Keratinocyte (primary cell): ENCODE measurements around the gene KLHL33. TPM values are rescaled to one million over a fixed set of nuclear protein-coding genes. Genes with fewer than 3 reads are reported as not detected.

Experiments
- DNase-seq: peaks from one replicate; pipeline ENCODE4 v3.0.0-alpha.2; 2011; ENCODE audit warnings: low read depth, missing footprints, low spot score
- FAIRE-seq: peaks from 2 replicates; lab custom pipeline; 2011; peaks lifted over from hg19 to GRCh38; lab: Jason Lieb, UNC
- H2AFZ ChIP-seq: 2 replicates; pipeline ENCODE4 v1.6.0; 2012; ENCODE audit warnings: low read length, control low read depth, inconsistent platforms; ENCODE audit not compliant: control insufficient read depth
- H3K27ac ChIP-seq: 2 replicates; pipeline ENCODE4 v1.5.1; 2011; ENCODE audit warnings: low read length; ENCODE audit not compliant: control insufficient read depth, insufficient read depth
- H3K27me3 ChIP-seq: 3 replicates; pipeline ENCODE4 v1.6.0; 2011; ENCODE audit warnings: low read length; ENCODE audit not compliant: control insufficient read depth, insufficient read depth; ENCODE audit errors: extremely low read depth
- H3K36me3 ChIP-seq, 2 experiments: 2 replicates in 1 of 2; 3 replicates in 1 of 2; pipeline ENCODE4 v1.5.1; 2011; ENCODE audit warnings: low read length in 2 of 2, mild to moderate bottlenecking in 1 of 2; ENCODE audit not compliant: control insufficient read depth in 2 of 2, insufficient read depth in 2 of 2; ENCODE audit errors: extremely low read depth in 1 of 2
- H3K4me1 ChIP-seq: 3 replicates; pipeline ENCODE4 v1.5.1; 2011; ENCODE audit warnings: low read length; ENCODE audit not compliant: control insufficient read depth, insufficient read depth; ENCODE audit errors: extremely low read depth
- H3K4me2 ChIP-seq: 3 replicates; pipeline ENCODE4 v1.6.0; 2011; ENCODE audit warnings: low read depth, low read length; ENCODE audit not compliant: control insufficient read depth, insufficient read depth; ENCODE audit errors: extremely low read depth
- H3K4me3 ChIP-seq, 3 experiments: fragments of 200-600 bp in 1 of 3; sonication (generic) in 1 of 3; 2 replicates in 2 of 3; 3 replicates in 1 of 3; pipeline ENCODE4 v1.5.1; 2011 to 2016; ENCODE audit warnings: low read length in 3 of 3, mild to moderate bottlenecking in 3 of 3, control low read depth in 2 of 3, inconsistent platforms in 1 of 3, low read depth in 1 of 3, mixed read lengths in 1 of 3, mixed run types in 1 of 3, moderate library complexity in 1 of 3; ENCODE audit not compliant: control insufficient read depth in 2 of 3, insufficient read depth in 2 of 3; ENCODE audit errors: extremely low read depth in 1 of 3
- H3K79me2 ChIP-seq: 2 replicates; pipeline ENCODE4 v1.6.0; 2012; ENCODE audit warnings: low read length; ENCODE audit not compliant: control insufficient read depth, insufficient read depth
- H3K9ac ChIP-seq: 3 replicates; pipeline ENCODE4 v1.6.0; 2011; ENCODE audit warnings: low read length; ENCODE audit not compliant: control insufficient read depth, insufficient read depth; ENCODE audit errors: extremely low read depth
- H3K9me1 ChIP-seq: 3 replicates; pipeline ENCODE4 v1.6.0; 2011; ENCODE audit warnings: low read length; ENCODE audit not compliant: control insufficient read depth, insufficient read depth; ENCODE audit errors: extremely low read depth
- H3K9me3 ChIP-seq: 2 replicates; pipeline ENCODE4 v1.5.1; 2012; ENCODE audit warnings: low read depth, low read length; ENCODE audit not compliant: control insufficient read depth
- H4K20me1 ChIP-seq: 3 replicates; pipeline ENCODE4 v1.6.0; 2011; ENCODE audit warnings: low read length; ENCODE audit not compliant: control insufficient read depth, insufficient read depth; ENCODE audit errors: extremely low read depth
- EZH2 ChIP-seq: IDR thresholded peaks from one replicate; pipeline ENCODE4 v1.6.1; 2012; ENCODE audit warnings: inconsistent platforms, mild to moderate bottlenecking, low read length, moderate library complexity
- dilution Hi-C: fragments of 300-500 bp; cut with MboI; formaldehyde crosslinking; loops from one replicate; pipeline ENCODE4 v1.7.0; 2020; ENCODE audit warnings: low sequenced_read_pairs; ENCODE audit not compliant: extremely low pct_ligation_motif_present
- polyA plus RNA-seq, 5 experiments: library from polyadenylated mRNA; depleted of rRNA in 3 of 5; stranded (reverse) in 3 of 5; stranded (forward) in 1 of 5; unstranded in 1 of 5; fragments of >200 nt; gene quantifications; 1 replicate in 1 of 5; 2 replicates in 3 of 5; 3 replicates in 1 of 5; pipeline versions ENCODE4 v1.2.1 to v1.2.3, GENCODE V29; 2011 to 2012; ENCODE audit warnings: missing spikeins in 2 of 5, low read depth in 1 of 5, low replicate concordance in 1 of 5
- TF ChIP-seq, protein P1 (sequence below), 3 experiments: IDR thresholded peaks in 1 of 3; conservative IDR thresholded peaks in 1 of 3; optimal IDR thresholded peaks in 1 of 3; 2 replicates in 2 of 3; 3 replicates in 1 of 3; pipeline versions ENCODE3 to v1.5.1; 2011; ENCODE audit warnings: low read length in 3 of 3, mild to moderate bottlenecking in 3 of 3, moderate library complexity in 2 of 3, control low read depth in 1 of 3, inconsistent platforms in 1 of 3; ENCODE audit not compliant: insufficient read depth in 2 of 3; ENCODE audit errors: extremely low read depth in 1 of 3

The KLHL33 gene
- polyA plus RNA-seq, 1 donor (not counting 4 experiments of a cell fraction or from before 2014, with no cell fraction given), result not detected

DNA sequence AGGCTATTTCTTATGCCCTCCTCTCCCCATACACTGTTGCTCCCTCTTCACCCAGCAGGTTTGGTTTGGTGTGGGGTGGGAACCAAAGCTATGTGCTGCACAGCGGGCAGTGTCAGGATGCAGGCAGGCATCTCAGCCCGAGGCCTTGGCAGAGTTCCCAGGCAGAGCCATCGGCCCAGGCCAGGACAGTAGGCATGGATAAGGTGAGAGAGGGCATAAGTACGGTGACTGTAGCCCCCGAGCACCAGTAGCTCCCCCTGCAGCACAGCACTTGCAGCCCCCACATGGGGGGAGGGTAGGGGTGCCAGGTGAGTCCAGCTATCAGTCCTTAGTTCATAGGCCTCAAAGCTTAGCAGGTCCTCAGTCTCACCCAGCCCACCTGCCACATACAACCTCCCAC is 7.2 kb downstream of the KLHL33 start:
- Histone ChIP-seq H3K36me3 (no peaks in the 10 kb centered on the region), H2AFZ (no peak overlapping the region), H3K4me3 (no peak overlapping the region), H3K9me1 (no peaks in the 10 kb centered on the region), H3K9ac (no peak overlapping the region), H4K20me1 (no peaks in the 10 kb centered on the region), H3K27ac (no peak overlapping the region), H3K9me3 (no peaks in the 10 kb centered on the region), H3K4me2 (no peak overlapping the region), H3K4me1 (peaks cover 7% of the 10 kb centered on the region), H3K27me3 (no peaks in the 10 kb centered on the region), H3K79me2 (no peaks in the 10 kb centered on the region)
- FAIRE-seq (no peak), DNase-seq (no peak)
- dilution Hi-C loops, result no loop called here
- TF ChIP-seq EZH2, result no peak
- TF ChIP-seq, protein P1, sequence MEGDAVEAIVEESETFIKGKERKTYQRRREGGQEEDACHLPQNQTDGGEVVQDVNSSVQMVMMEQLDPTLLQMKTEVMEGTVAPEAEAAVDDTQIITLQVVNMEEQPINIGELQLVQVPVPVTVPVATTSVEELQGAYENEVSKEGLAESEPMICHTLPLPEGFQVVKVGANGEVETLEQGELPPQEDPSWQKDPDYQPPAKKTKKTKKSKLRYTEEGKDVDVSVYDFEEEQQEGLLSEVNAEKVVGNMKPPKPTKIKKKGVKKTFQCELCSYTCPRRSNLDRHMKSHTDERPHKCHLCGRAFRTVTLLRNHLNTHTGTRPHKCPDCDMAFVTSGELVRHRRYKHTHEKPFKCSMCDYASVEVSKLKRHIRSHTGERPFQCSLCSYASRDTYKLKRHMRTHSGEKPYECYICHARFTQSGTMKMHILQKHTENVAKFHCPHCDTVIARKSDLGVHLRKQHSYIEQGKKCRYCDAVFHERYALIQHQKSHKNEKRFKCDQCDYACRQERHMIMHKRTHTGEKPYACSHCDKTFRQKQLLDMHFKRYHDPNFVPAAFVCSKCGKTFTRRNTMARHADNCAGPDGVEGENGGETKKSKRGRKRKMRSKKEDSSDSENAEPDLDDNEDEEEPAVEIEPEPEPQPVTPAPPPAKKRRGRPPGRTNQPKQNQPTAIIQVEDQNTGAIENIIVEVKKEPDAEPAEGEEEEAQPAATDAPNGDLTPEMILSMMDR (optimal IDR thresholded peaks at IDR 0.05 in 1 of 3, IDR thresholded peaks at IDR 0.05 in 1 of 3, conservative IDR thresholded peaks at IDR 0.05 in 1 of 3; ENCODE audit: extremely low read depth in 1 of 3, insufficient read depth in 2 of 3, low read length in 3 of 3), result no peak

DNA sequence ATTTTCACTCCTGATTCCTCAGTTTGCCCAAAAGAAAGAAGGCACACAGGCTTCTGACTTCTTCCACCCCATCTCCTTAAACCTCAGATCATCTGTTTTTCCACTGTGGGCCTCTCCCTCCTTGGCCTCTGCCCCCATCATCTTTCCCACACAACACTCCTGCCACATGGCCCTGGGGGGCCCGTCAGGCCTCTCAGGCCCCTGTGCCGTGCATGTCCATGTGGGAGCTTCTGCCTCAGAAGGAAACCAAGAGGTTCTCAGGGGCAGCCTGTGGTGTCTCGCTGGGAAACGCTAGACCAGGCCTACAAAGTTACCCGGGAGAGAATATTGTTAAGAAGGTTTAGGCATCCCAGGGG is 8.0 kb downstream of the KLHL33 start:
- Histone ChIP-seq H3K9ac (no peak overlapping the region), H3K9me3 (no peaks in the 10 kb centered on the region), H3K4me1 (peaks cover 7% of the 10 kb centered on the region), H4K20me1 (no peaks in the 10 kb centered on the region), H3K4me3 (no peak overlapping the region), H3K79me2 (no peaks in the 10 kb centered on the region), H3K27ac (no peak overlapping the region), H3K4me2 (no peak overlapping the region), H3K27me3 (no peaks in the 10 kb centered on the region), H2AFZ (no peak overlapping the region), H3K36me3 (no peaks in the 10 kb centered on the region), H3K9me1 (no peaks in the 10 kb centered on the region)
- dilution Hi-C loops, result no loop called here
- DNase-seq, result no peak
- TF ChIP-seq, protein P1 (optimal IDR thresholded peaks at IDR 0.05 in 1 of 3, IDR thresholded peaks at IDR 0.05 in 1 of 3, conservative IDR thresholded peaks at IDR 0.05 in 1 of 3; ENCODE audit: extremely low read depth in 1 of 3, insufficient read depth in 2 of 3, low read length in 3 of 3), result no peak
- TF ChIP-seq EZH2, result no peak
- no peak for FAIRE-seq
